Measurements from ENCODE around the gene GDAP1L1. TPM values are rescaled to one million over a fixed set of nuclear protein-coding genes. Genes with fewer than 3 reads are reported as not detected.
"Not testable (repeated sequence)": the region's sequence is repeated elsewhere in the genome, so short reads cannot be mapped to it uniquely, and the experiment has no call there.

GDAP1L1 gene
- total and polyA plus RNA-seq, 2 experiments from 2014 or later: 0.77 to 2.2 TPM

GRCh38 chr20:44234566-44235317 is 12.4 kb upstream of the GDAP1L1 start:
- TF ChIP-seq CTCF (IDR thresholded peaks at IDR 0.05; ENCODE audit: poor library complexity): no peak
- TF ChIP-seq EZH2phosphoT487 (IDR thresholded peaks at IDR 0.05; ENCODE audit: low read depth, severe bottlenecking, unreplicated experiment): no peak
- no peak for TF ChIP-seq EZH2 (IDR thresholded peaks at IDR 0.05; ENCODE audit: borderline replicate concordance)
- WGBS (ENCODE audit: low lambda C conversion rate, missing lambda C conversion rate): 88% methylated on average over 14 of the region's 14 CpGs
- H2AFZ ChIP-seq: no peak overlapping the region

GRCh38 chr20:44235702-44236101 is 11.4 kb upstream of the GDAP1L1 start:
- Histone ChIP-seq H2AFZ (no peak overlapping the region), H3K4me2 (no peak overlapping the region), H3K27me3 (no peaks in the 10 kb centered on the region), H3K79me2 (no peaks in the 10 kb centered on the region), H3K36me3 (replicated peaks; ENCODE audit: insufficient read depth, low read depth) (no peaks in the 10 kb centered on the region), H3K9me3 (ENCODE audit: low read depth) (no peaks in the 10 kb centered on the region), H3K9me2 (replicated peaks; ENCODE audit: insufficient read depth) (no peaks in the 10 kb centered on the region), H3K27ac (no peak overlapping the region), H4K20me1 (ENCODE audit: insufficient read depth, poor library complexity, severe bottlenecking) (no peaks in the 10 kb centered on the region), H3K4me3 (no peak overlapping the region), H3K4me1 (ENCODE audit: insufficient read depth) (no peaks in the 10 kb centered on the region)
- WGBS (ENCODE audit: low lambda C conversion rate, missing lambda C conversion rate): 98% methylated on average over 2 of the region's 2 CpGs
- DNase-seq (ENCODE audit: low spot score): no peak
- no peak for TF ChIP-seq EZH2phosphoT487 (IDR thresholded peaks at IDR 0.05; ENCODE audit: low read depth, severe bottlenecking, unreplicated experiment)
- no peak for TF ChIP-seq CTCF (IDR thresholded peaks at IDR 0.05; ENCODE audit: poor library complexity)
- no peak for TF ChIP-seq EZH2 (IDR thresholded peaks at IDR 0.05; ENCODE audit: borderline replicate concordance)

More at GRCh38 chr20:44234566-44235317, 12.4 kb upstream of the GDAP1L1 start:
- Histone ChIP-seq H3K9me2 (replicated peaks; ENCODE audit: insufficient read depth) (no peaks in the 10 kb centered on the region), H3K4me1 (ENCODE audit: insufficient read depth) (no peaks in the 10 kb centered on the region), H3K4me2 (no peak overlapping the region), H4K20me1 (ENCODE audit: insufficient read depth, poor library complexity, severe bottlenecking) (no peaks in the 10 kb centered on the region), H3K9me3 (ENCODE audit: low read depth) (no peaks in the 10 kb centered on the region), H3K27ac (no peak overlapping the region), H3K27me3 (no peaks in the 10 kb centered on the region), H3K79me2 (no peaks in the 10 kb centered on the region), H3K4me3 (no peak overlapping the region), H3K36me3 (replicated peaks; ENCODE audit: insufficient read depth, low read depth) (no peaks in the 10 kb centered on the region)
- no peak for DNase-seq (ENCODE audit: low spot score)

GRCh38 chr20:44236840-44237239 is 10.3 kb upstream of the GDAP1L1 start:
- 65% methylated on average over 2 of the region's 2 CpGs for WGBS (ENCODE audit: low lambda C conversion rate, missing lambda C conversion rate)
- not testable (repeated sequence) for DNase-seq (ENCODE audit: low spot score); H3K79me2 ChIP-seq; H4K20me1 ChIP-seq (ENCODE audit: insufficient read depth, poor library complexity, severe bottlenecking); H3K4me1 ChIP-seq (ENCODE audit: insufficient read depth); H3K27me3 ChIP-seq; H2AFZ ChIP-seq; H3K36me3 ChIP-seq (replicated peaks; ENCODE audit: insufficient read depth, low read depth); H3K4me2 ChIP-seq; H3K9me2 ChIP-seq (replicated peaks; ENCODE audit: insufficient read depth); H3K9me3 ChIP-seq (ENCODE audit: low read depth); H3K4me3 ChIP-seq; H3K27ac ChIP-seq

GRCh38 chr20:44241796-44242195 is 5.3 kb upstream of the GDAP1L1 start:
- H3K4me3 ChIP-seq: no peak overlapping the region
- no peak overlapping the region for H2AFZ ChIP-seq
- no peak for DNase-seq (ENCODE audit: low spot score)
- TF ChIP-seq EZH2 (IDR thresholded peaks at IDR 0.05; ENCODE audit: borderline replicate concordance) (no peak), EZH2phosphoT487 (IDR thresholded peaks at IDR 0.05; ENCODE audit: low read depth, severe bottlenecking, unreplicated experiment) (no peak), CTCF (IDR thresholded peaks at IDR 0.05; ENCODE audit: poor library complexity) (no peak)
- H3K27ac ChIP-seq: no peak overlapping the region
- H3K4me2 ChIP-seq: no peak overlapping the region
- no peaks in the 10 kb centered on the region for H4K20me1 ChIP-seq (ENCODE audit: insufficient read depth, poor library complexity, severe bottlenecking)
- no peaks in the 10 kb centered on the region for H3K4me1 ChIP-seq (ENCODE audit: insufficient read depth)
- no peaks in the 10 kb centered on the region for H3K9me2 ChIP-seq (replicated peaks; ENCODE audit: insufficient read depth)
- H3K9me3 ChIP-seq (ENCODE audit: low read depth): no peaks in the 10 kb centered on the region
- H3K79me2 ChIP-seq: no peaks in the 10 kb centered on the region
- H3K27me3 ChIP-seq: peaks cover 18% of the 10 kb centered on the region
- WGBS (ENCODE audit: low lambda C conversion rate, missing lambda C conversion rate): 94% methylated on average over 2 of the region's 2 CpGs
- no peaks in the 10 kb centered on the region for H3K36me3 ChIP-seq (replicated peaks; ENCODE audit: insufficient read depth, low read depth)

Data from hepatocyte (in vitro differentiated cells).